Panc1 (cell line): Measurements from ENCODE around the gene KIF26B. TPM values are rescaled to one million over a fixed set of nuclear protein-coding genes. Genes with fewer than 3 reads are reported as not detected.

Experiments
- ATAC-seq: fragments of 200-7000 bp; cut with Tn5 transposase; 2 replicates; pipeline ENCODE4 v1.9.1; 2020; ENCODE audit warnings: mild to moderate bottlenecking, moderate library complexity
- BruUV-seq: library from RNA; stranded (reverse); fragments of 400-500 nt; replicated peaks from 2 replicates; lab custom pipeline; 2021; lab: Mats Ljungman, UMichigan
- CTCF ChIA-PET: fragments of 300-600 bp; sonication (Branson Sonifier 250); formaldehyde crosslinking; loops from one replicate; lab custom pipeline; 2022; ENCODE audit warnings: antibody characterized with exemption; lab: Charles Lee
- POLR2A ChIA-PET: fragments of 300-600 bp; sonication (Branson Sonifier 250); formaldehyde crosslinking; loops from one replicate; lab custom pipeline; 2022; ENCODE audit warnings: antibody characterized with exemption; lab: Charles Lee
- DNase-seq: peaks from one replicate; pipeline ENCODE4 v3.0.0-alpha.2; 2010; ENCODE audit warnings: low read depth, low spot score
- H3K27ac ChIP-seq: 2 replicates; pipeline ENCODE4 v1.5.1; 2011; ENCODE audit warnings: mild to moderate bottlenecking, low read length, inconsistent platforms
- H3K27me3 ChIP-seq: fragments of 200-500 bp; sonication (Bioruptor generic); 2 replicates; pipeline ENCODE4 v1.6.0; 2014; ENCODE audit warnings: low read length, inconsistent platforms; ENCODE audit not compliant: control insufficient read depth, insufficient read depth
- H3K36me3 ChIP-seq: fragments of 200-500 bp; sonication (Bioruptor generic); 2 replicates; pipeline ENCODE4 v1.5.1; 2014; ENCODE audit warnings: inconsistent platforms, mild to moderate bottlenecking, low read length, moderate library complexity; ENCODE audit not compliant: control insufficient read depth, insufficient read depth
- H3K4me1 ChIP-seq: 2 replicates; pipeline ENCODE4 v1.5.1; 2011; ENCODE audit warnings: inconsistent platforms, mild to moderate bottlenecking, low read length, moderate library complexity; ENCODE audit not compliant: control insufficient read depth, insufficient read depth
- H3K4me3 ChIP-seq, 2 experiments: 2 replicates each; pipeline ENCODE4 v1.5.1; 2011 to 2012; ENCODE audit warnings: low read depth in 2 of 2, low read length in 2 of 2, mild to moderate bottlenecking in 2 of 2, inconsistent platforms in 1 of 2, moderate library complexity in 1 of 2
- H3K9me3 ChIP-seq: fragments of 200-500 bp; sonication (Bioruptor generic); 2 replicates; pipeline ENCODE4 v1.5.1; 2014; ENCODE audit warnings: low read depth, mild to moderate bottlenecking, inconsistent platforms, low read length, moderate library complexity; ENCODE audit not compliant: control insufficient read depth, insufficient read depth
- CTCF ChIP-seq: fragments of 450-650 bp; IDR thresholded peaks from 2 replicates; pipeline ENCODE4 v1.5.1; 2017; ENCODE audit warnings: mild to moderate bottlenecking
- POLR2AphosphoS5 ChIP-seq: IDR thresholded peaks from 2 replicates; pipeline ENCODE4 v1.6.1; 2012; ENCODE audit warnings: mild to moderate bottlenecking, low read depth, low read length, moderate library complexity
- SIN3A ChIP-seq: IDR thresholded peaks from 2 replicates; pipeline ENCODE4 v1.6.1; 2012; ENCODE audit warnings: low read depth, mild to moderate bottlenecking, low read length, moderate library complexity, borderline replicate concordance; ENCODE audit not compliant: insufficient read depth
- TCF7L2 ChIP-seq: IDR thresholded peaks from 2 replicates; pipeline ENCODE4 v1.6.1; 2011; ENCODE audit warnings: mild to moderate bottlenecking, low read depth, low read length, inconsistent platforms
- in situ Hi-C: cut with HindIII; loops from 2 replicates; pipeline ENCODE4 v1.10.0; 2016; ENCODE audit warnings: low sequenced_read_pairs, low pct_unique_long_range_greater_than_20kb
- intact Hi-C: fragments of 100-400 bp; cut with micrococcal nuclease; formaldehyde crosslinking; loops from one replicate; pipeline ENCODE4 v1.10.0; 2022; ENCODE audit not compliant: unreplicated experiment
- total RNA-seq: library from RNA; stranded (reverse); gene quantifications from one replicate; pipeline ENCODE4 v1.2.1, GENCODE V29; 2021; ENCODE audit not compliant: unreplicated experiment
- TF ChIP-seq, protein P1 (sequence below), 2 experiments: IDR thresholded peaks; 2 replicates each; pipeline ENCODE4 v1.6.1; 2011 to 2012; ENCODE audit warnings: low read depth in 2 of 2, control low read depth in 1 of 2, low read length in 1 of 2, mild to moderate bottlenecking in 1 of 2, moderate library complexity in 1 of 2; ENCODE audit not compliant: insufficient read depth in 1 of 2

KIF26B gene
- total RNA-seq, 1 experiment from 2014 or later, result 0.33 TPM

DNA sequence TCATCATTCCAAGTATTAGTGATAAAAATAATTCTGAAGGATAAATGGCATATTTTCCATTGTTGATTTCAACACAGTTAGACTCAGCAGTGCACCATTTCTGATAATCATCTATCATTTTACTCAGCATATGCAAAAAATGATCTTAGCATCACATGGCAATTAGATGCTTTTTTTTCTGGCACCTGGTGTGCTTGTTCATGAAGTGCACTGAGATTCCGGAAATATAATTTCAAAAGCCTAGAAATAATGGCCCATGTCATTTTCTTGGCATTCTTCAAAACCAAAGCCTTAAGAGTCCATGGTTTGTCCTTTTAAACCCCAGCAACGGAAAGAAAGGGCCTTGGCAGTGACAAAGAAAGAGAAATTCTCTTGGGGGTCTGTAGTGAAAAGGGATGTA, 278.8 kb downstream of the KIF26B start:
- H3K4me1 ChIP-seq, result no peaks in the 10 kb centered on the region
- TF ChIP-seq, protein P1, sequence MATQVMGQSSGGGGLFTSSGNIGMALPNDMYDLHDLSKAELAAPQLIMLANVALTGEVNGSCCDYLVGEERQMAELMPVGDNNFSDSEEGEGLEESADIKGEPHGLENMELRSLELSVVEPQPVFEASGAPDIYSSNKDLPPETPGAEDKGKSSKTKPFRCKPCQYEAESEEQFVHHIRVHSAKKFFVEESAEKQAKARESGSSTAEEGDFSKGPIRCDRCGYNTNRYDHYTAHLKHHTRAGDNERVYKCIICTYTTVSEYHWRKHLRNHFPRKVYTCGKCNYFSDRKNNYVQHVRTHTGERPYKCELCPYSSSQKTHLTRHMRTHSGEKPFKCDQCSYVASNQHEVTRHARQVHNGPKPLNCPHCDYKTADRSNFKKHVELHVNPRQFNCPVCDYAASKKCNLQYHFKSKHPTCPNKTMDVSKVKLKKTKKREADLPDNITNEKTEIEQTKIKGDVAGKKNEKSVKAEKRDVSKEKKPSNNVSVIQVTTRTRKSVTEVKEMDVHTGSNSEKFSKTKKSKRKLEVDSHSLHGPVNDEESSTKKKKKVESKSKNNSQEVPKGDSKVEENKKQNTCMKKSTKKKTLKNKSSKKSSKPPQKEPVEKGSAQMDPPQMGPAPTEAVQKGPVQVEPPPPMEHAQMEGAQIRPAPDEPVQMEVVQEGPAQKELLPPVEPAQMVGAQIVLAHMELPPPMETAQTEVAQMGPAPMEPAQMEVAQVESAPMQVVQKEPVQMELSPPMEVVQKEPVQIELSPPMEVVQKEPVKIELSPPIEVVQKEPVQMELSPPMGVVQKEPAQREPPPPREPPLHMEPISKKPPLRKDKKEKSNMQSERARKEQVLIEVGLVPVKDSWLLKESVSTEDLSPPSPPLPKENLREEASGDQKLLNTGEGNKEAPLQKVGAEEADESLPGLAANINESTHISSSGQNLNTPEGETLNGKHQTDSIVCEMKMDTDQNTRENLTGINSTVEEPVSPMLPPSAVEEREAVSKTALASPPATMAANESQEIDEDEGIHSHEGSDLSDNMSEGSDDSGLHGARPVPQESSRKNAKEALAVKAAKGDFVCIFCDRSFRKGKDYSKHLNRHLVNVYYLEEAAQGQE (IDR thresholded peaks at IDR 0.05; ENCODE audit: insufficient read depth in 1 of 2, low read depth in 2 of 2, low read length in 1 of 2), result no peak
- TF ChIP-seq TCF7L2 (no peak), SIN3A (no peak), POLR2AphosphoS5 (no peak), CTCF (no peak)
- no peaks in the 10 kb centered on the region for H3K36me3 ChIP-seq
- POLR2A ChIA-PET, result no interaction called here
- intact Hi-C loops (no loop called here), in situ Hi-C loops (no loop called here)
- peaks cover 9% of the 10 kb centered on the region for H3K27me3 ChIP-seq
- BruUV-seq, result no TSS peak
- H3K9me3 ChIP-seq, result no peaks in the 10 kb centered on the region
- DNase-seq, result no peak
- H3K27ac ChIP-seq, result no peak overlapping the region
- H3K4me3 ChIP-seq, result no peak overlapping the region
- no peak for ATAC-seq
- CTCF ChIA-PET, result no interaction called here

DNA sequence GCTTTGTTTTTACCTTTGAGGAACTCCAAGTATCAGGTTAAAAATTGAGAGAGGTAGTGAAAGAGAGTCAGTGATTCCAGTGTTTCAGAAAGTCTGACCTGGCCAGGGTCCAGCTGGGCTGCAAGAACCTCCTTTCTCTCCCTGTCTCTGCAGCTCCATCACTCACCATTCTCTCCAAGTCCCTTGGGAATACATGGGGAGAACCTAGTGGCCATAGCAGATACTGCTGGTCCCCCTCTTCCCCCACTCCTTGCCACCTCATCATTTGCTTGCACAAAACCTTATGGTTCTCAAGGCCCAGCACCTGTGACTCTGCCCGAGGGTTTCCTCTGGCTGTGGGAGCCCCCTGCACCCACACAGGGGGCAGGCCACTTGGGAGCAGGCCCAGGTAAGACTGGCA, 279.5 kb downstream of the KIF26B start:
- peaks cover 9% of the 10 kb centered on the region for H3K27me3 ChIP-seq
- no peaks in the 10 kb centered on the region for H3K4me1 ChIP-seq
- H3K27ac ChIP-seq, result no peak overlapping the region
- no peak for DNase-seq
- ChIA-PET CTCF (no interaction called here), POLR2A (no interaction called here)
- TF ChIP-seq CTCF (no peak), POLR2AphosphoS5 (no peak), TCF7L2 (no peak), SIN3A (no peak)
- TF ChIP-seq, protein P1 (IDR thresholded peaks at IDR 0.05; ENCODE audit: insufficient read depth in 1 of 2, low read depth in 2 of 2, low read length in 1 of 2), result no peak
- H3K9me3 ChIP-seq, result no peaks in the 10 kb centered on the region
- BruUV-seq, result no TSS peak
- ATAC-seq, result no peak
- no peaks in the 10 kb centered on the region for H3K36me3 ChIP-seq
- in situ Hi-C loops, result no loop called here
- H3K4me3 ChIP-seq, result no peak overlapping the region
- intact Hi-C loops, result no loop called here
